DND-41 (cell line): ENCODE measurements around the gene EDIL3.

ENCODE experiments used
- ATAC-seq: fragments of 200-7000 bp; cut with Tn5 transposase; 3 replicates; pipeline ENCODE4 v1.9.1; 2021; ENCODE audit warnings: low read depth; ENCODE audit not compliant: insufficient read depth
- DNase-seq: peaks from one replicate; pipeline ENCODE4 v3.0.0-alpha.2; 2020
- H2AFZ ChIP-seq: 2 replicates; pipeline ENCODE4 v1.6.0; 2012; ENCODE audit warnings: low read depth, low read length
- H3K27ac ChIP-seq: 2 replicates; pipeline ENCODE4 v1.5.1; 2012; ENCODE audit warnings: low read length, inconsistent platforms
- H3K27me3 ChIP-seq: fragments of 200-600 bp; sonication (generic); 2 replicates; pipeline ENCODE4 v1.6.0; 2012; ENCODE audit warnings: low read length, mild to moderate bottlenecking, inconsistent platforms; ENCODE audit not compliant: insufficient read depth, poor library complexity
- H3K36me3 ChIP-seq: 2 replicates; pipeline ENCODE4 v1.5.1; 2012; ENCODE audit warnings: low read length, inconsistent platforms; ENCODE audit not compliant: insufficient read depth
- H3K4me1 ChIP-seq: 2 replicates; pipeline ENCODE4 v1.5.1; 2012; ENCODE audit warnings: mild to moderate bottlenecking, low read length; ENCODE audit not compliant: insufficient read depth
- H3K4me2 ChIP-seq: 2 replicates; pipeline ENCODE4 v1.6.0; 2012; ENCODE audit warnings: mild to moderate bottlenecking, moderate library complexity, low read length, inconsistent platforms; ENCODE audit not compliant: insufficient read depth
- H3K4me3 ChIP-seq, 2 experiments: fragments of 200-600 bp in 1 of 2; shearing (Covaris generic) in 1 of 2; 2 replicates each; pipeline ENCODE4 v1.5.1; 2012 to 2016; ENCODE audit warnings: inconsistent platforms in 2 of 2, low read length in 2 of 2, mild to moderate bottlenecking in 2 of 2, low read depth in 1 of 2, moderate library complexity in 1 of 2
- H3K79me2 ChIP-seq: 2 replicates; pipeline ENCODE4 v1.6.0; 2012; ENCODE audit warnings: low read length, inconsistent platforms; ENCODE audit not compliant: insufficient read depth
- H3K9ac ChIP-seq: 2 replicates; pipeline ENCODE4 v1.6.0; 2012; ENCODE audit warnings: low read depth, mild to moderate bottlenecking, inconsistent platforms, low read length, moderate library complexity
- H3K9me3 ChIP-seq: 2 replicates; pipeline ENCODE4 v1.5.1; 2012; ENCODE audit warnings: low read length, moderate library complexity, mild to moderate bottlenecking, inconsistent platforms; ENCODE audit not compliant: insufficient read depth, severe bottlenecking
- H4K20me1 ChIP-seq: 2 replicates; pipeline ENCODE4 v1.6.0; 2012; ENCODE audit warnings: low read length; ENCODE audit not compliant: insufficient read depth
- EZH2 ChIP-seq: IDR thresholded peaks from 3 replicates; pipeline ENCODE4 v1.6.1; 2012; ENCODE audit warnings: borderline replicate concordance, low read depth, mild to moderate bottlenecking, moderate library complexity, low read length, inconsistent platforms; ENCODE audit not compliant: severe bottlenecking
- TF ChIP-seq, protein P1 (sequence below): IDR thresholded peaks from 2 replicates; pipeline ENCODE4 v1.5.1; 2012; ENCODE audit warnings: borderline replicate concordance, low read length, moderate library complexity, mild to moderate bottlenecking; ENCODE audit not compliant: poor library complexity, severe bottlenecking; ENCODE audit errors: extremely low read depth

EDIL3 gene

DNA sequence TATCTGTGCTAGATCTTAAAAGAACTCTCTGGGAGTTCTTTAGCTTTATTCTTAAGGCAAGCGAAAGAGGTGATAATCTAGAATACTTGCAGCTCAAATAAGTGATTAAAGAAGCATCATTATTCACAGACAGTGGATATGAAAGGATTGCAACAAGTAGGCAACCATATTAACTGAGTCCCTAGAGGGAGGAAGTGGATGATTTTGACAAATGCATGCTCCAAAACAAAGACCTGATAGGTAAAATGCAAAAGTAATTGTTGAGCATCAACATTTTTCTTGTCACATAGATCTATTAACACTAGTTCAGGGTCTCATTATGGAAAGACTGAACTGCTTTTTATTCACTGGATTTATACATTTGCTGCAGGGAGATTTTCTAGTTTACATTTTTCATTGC lies 109.1 kb downstream of the EDIL3 start:
- Histone ChIP-seq H3K9me3 (no peaks in the 10 kb centered on the region), H3K27me3 (no peaks in the 10 kb centered on the region), H3K79me2 (no peaks in the 10 kb centered on the region), H4K20me1 (no peaks in the 10 kb centered on the region), H3K4me1 (no peaks in the 10 kb centered on the region), H3K27ac (no peak overlapping the region), H2AFZ (no peak overlapping the region), H3K4me2 (no peak overlapping the region), H3K9ac (no peak overlapping the region), H3K4me3 (no peak overlapping the region), H3K36me3 (no peaks in the 10 kb centered on the region)
- DNase-seq (no peak), ATAC-seq (no peak)
- TF ChIP-seq, protein P1, sequence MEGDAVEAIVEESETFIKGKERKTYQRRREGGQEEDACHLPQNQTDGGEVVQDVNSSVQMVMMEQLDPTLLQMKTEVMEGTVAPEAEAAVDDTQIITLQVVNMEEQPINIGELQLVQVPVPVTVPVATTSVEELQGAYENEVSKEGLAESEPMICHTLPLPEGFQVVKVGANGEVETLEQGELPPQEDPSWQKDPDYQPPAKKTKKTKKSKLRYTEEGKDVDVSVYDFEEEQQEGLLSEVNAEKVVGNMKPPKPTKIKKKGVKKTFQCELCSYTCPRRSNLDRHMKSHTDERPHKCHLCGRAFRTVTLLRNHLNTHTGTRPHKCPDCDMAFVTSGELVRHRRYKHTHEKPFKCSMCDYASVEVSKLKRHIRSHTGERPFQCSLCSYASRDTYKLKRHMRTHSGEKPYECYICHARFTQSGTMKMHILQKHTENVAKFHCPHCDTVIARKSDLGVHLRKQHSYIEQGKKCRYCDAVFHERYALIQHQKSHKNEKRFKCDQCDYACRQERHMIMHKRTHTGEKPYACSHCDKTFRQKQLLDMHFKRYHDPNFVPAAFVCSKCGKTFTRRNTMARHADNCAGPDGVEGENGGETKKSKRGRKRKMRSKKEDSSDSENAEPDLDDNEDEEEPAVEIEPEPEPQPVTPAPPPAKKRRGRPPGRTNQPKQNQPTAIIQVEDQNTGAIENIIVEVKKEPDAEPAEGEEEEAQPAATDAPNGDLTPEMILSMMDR, result no peak
- TF ChIP-seq EZH2, result no peak

DNA sequence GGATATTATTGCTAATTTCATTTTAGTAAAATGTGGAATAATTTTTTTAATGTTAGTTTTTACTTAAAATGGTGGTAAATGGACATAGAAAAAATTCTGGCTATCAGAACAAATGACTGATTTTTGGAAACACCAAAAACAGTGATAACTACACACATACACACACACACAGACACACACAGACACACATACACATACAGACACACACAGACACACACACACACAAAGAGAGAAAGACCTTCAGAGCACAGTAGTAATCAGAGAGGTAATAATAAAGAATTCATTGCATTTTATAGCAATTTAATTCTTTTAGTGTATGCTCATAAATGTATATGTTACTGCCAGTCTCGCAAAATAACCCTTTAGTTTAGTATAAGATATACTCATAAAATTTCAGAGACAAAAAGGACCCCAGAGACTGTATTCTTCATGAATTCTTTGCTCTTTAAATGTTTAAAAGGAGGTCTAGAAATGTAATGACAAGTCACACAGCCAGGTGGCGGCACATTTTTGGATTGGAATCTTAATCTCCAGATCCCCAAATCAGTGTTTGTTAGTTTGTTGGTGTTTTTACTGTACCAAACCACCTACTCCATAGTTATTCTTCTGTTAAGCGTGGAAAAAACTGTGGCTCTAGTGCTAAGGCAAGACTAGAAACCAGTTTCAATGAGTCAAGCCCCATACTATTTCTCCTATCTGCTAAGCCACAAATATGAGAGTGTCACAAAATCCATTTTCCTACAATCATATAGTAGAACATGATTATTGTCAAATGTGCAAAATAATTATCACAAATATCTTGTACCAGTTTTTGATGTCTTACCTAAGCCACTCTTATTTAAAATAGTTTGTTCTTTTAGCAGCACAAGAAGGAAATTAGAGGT lies 109.9 kb downstream of the EDIL3 start:
- no peak overlapping the region for H2AFZ ChIP-seq

DNA sequence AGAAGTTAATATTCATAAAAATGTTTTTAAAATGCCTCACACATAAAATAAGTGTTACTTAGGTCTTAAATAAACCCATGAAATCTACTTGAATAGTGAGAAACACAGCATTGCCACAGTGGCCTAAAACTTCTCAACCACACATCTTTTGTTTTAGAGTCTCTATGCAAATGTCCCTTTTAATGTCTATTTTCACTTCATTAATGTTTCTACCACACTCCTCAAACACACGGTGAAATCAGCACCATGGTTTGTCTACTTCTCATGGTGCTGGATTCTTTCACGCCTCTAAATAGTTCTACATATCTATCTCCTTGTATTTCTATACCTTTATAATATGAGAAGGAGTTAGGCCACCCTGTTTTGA lies 111.2 kb downstream of the EDIL3 start:
- Histone ChIP-seq H3K9me3 (no peaks in the 10 kb centered on the region), H3K36me3 (no peaks in the 10 kb centered on the region), H3K27ac (no peak overlapping the region), H3K79me2 (no peaks in the 10 kb centered on the region), H3K27me3 (no peaks in the 10 kb centered on the region), H4K20me1 (no peaks in the 10 kb centered on the region), H3K4me3 (no peak overlapping the region), H3K4me2 (no peak overlapping the region), H2AFZ (no peak overlapping the region), H3K9ac (no peak overlapping the region), H3K4me1 (no peaks in the 10 kb centered on the region)
- TF ChIP-seq EZH2, result no peak
- TF ChIP-seq, protein P1, result no peak
- ATAC-seq (no peak), DNase-seq (no peak)

More for the DNA sequence above, 109.9 kb downstream of the EDIL3 start:
- no peak overlapping the region for H3K27ac ChIP-seq
- DNase-seq (peak; percentile 19), ATAC-seq (peak; percentile 35; the same call in 1 of the 3 replicates)
- no peak overlapping the region for H3K9ac ChIP-seq
- TF ChIP-seq, protein P1, result peak; percentile 66
- no peak for TF ChIP-seq EZH2
- H3K4me1 ChIP-seq, result no peaks in the 10 kb centered on the region
- no peak overlapping the region for H3K4me2 ChIP-seq
- H3K36me3 ChIP-seq, result no peaks in the 10 kb centered on the region
- H3K9me3 ChIP-seq, result no peaks in the 10 kb centered on the region
- H4K20me1 ChIP-seq, result no peaks in the 10 kb centered on the region
- no peaks in the 10 kb centered on the region for H3K79me2 ChIP-seq
- no peak overlapping the region for H3K4me3 ChIP-seq
- H3K27me3 ChIP-seq, result no peaks in the 10 kb centered on the region
